SU-DHL-6 (cell line): Measurements from ENCODE around the gene ADNP.

Experiments used
- H2AFZ ChIP-seq: fragments of 200-600 bp; sonication (generic); 2 replicates; pipeline ENCODE4 v1.6.1; 2014; ENCODE audit warnings: low read depth, mild to moderate bottlenecking, moderate library complexity, mixed read lengths, antibody characterized with exemption, low read length; ENCODE audit not compliant: severe bottlenecking
- H3F3A ChIP-seq: fragments of 200-600 bp; shearing (Covaris generic); 2 replicates; pipeline ENCODE4 v1.6.0; 2016; ENCODE audit warnings: antibody characterized with exemption, mild to moderate bottlenecking; ENCODE audit not compliant: insufficient read depth
- H3K27ac ChIP-seq: fragments of 200-600 bp; sonication (generic); 2 replicates; pipeline ENCODE4 v1.5.1; 2016; ENCODE audit warnings: low read depth, mild to moderate bottlenecking, low read length, moderate library complexity, mixed read lengths
- H3K27me3 ChIP-seq: fragments of 200-600 bp; sonication (generic), shearing (Covaris generic); 2 replicates; pipeline ENCODE4 v1.6.0; 2014; ENCODE audit warnings: mild to moderate bottlenecking, low read length
- H3K36me3 ChIP-seq: fragments of 200-600 bp; sonication (generic); 2 replicates; pipeline ENCODE4 v1.6.1; 2014; ENCODE audit warnings: mild to moderate bottlenecking, low read length, mixed read lengths
- H3K4me2 ChIP-seq: fragments of 300-600, 200-600 bp; shearing (Covaris generic), sonication (generic); 2 replicates; pipeline ENCODE4 v1.6.0; 2014; ENCODE audit warnings: low read length, low read depth, mild to moderate bottlenecking; ENCODE audit not compliant: poor library complexity, severe bottlenecking
- H3K4me3 ChIP-seq: fragments of 200-600 bp; sonication (generic); 2 replicates; pipeline ENCODE4 v1.5.1; 2014; ENCODE audit warnings: antibody characterized with exemption, low read length, mild to moderate bottlenecking, mixed read lengths; ENCODE audit not compliant: insufficient read depth, poor library complexity, severe bottlenecking
- H3K79me2 ChIP-seq: fragments of 200-600 bp; sonication (generic); 2 replicates; pipeline ENCODE4 v1.6.1; 2014; ENCODE audit warnings: mild to moderate bottlenecking, low read length, moderate library complexity; ENCODE audit not compliant: insufficient read depth
- H3K9ac ChIP-seq: fragments of 200-600 bp; sonication (generic); 2 replicates; pipeline ENCODE4 v1.7.0; 2014; ENCODE audit warnings: mild to moderate bottlenecking, low read length
- H3K9me2 ChIP-seq: fragments of 200-600 bp; sonication (generic); replicated peaks from 2 replicates; pipeline ENCODE4 v1.6.1; 2014; ENCODE audit warnings: low read length; ENCODE audit not compliant: insufficient read depth
- H3K9me3 ChIP-seq: fragments of 200-600 bp; sonication (generic); 2 replicates; pipeline ENCODE4 v1.6.1; 2014; ENCODE audit warnings: low read length, mixed read lengths; ENCODE audit not compliant: insufficient read depth
- H4K20me1 ChIP-seq: fragments of 200-600 bp; sonication (generic); 2 replicates; pipeline ENCODE4 v1.6.1; 2014; ENCODE audit warnings: low read depth, mild to moderate bottlenecking, antibody characterized with exemption, low read length, moderate library complexity, mixed read lengths
- CTCF ChIP-seq: fragments of 200-600 bp; sonication (generic); IDR thresholded peaks from one replicate; pipeline ENCODE4 v1.5.1; 2017; ENCODE audit warnings: antibody characterized with exemption, mild to moderate bottlenecking, low read length, moderate library complexity; ENCODE audit not compliant: insufficient read depth, poor library complexity, severe bottlenecking
- EZH2phosphoT487 ChIP-seq: fragments of 200-600 bp; sonication (generic), shearing (Covaris generic); conservative IDR thresholded peaks from 2 replicates; pipeline ENCODE4 v1.6.1; 2018; ENCODE audit warnings: mild to moderate bottlenecking, antibody characterized with exemption, low read length, moderate library complexity, mixed read lengths

Gene ADNP

GRCh38 chr20:50844430-50845100 is 86.7 kb downstream of the ADNP start:
- Histone ChIP-seq H3K9me2 (no peaks in the 10 kb centered on the region), H4K20me1 (no peaks in the 10 kb centered on the region), H3K27me3 (no peaks in the 10 kb centered on the region), H3K9me3 (no peaks in the 10 kb centered on the region), H3K4me2 (no peak overlapping the region), H2AFZ (no peak overlapping the region), H3K27ac (no peak overlapping the region), H3K9ac (no peak overlapping the region), H3F3A (peaks cover 10% of the 10 kb centered on the region), H3K36me3 (no peaks in the 10 kb centered on the region), H3K4me3 (no peak overlapping the region), H3K79me2 (no peaks in the 10 kb centered on the region; the same call in 1 of the 2 replicates)
- TF ChIP-seq EZH2phosphoT487 = no peak
- no peak for TF ChIP-seq CTCF

- TF ChIP-seq EZH2phosphoT487 = no peak
- TF ChIP-seq CTCF = no peak
- H3F3A ChIP-seq = peaks cover 7% of the 10 kb centered on the region
- H3K79me2 ChIP-seq = no peaks in the 10 kb centered on the region; the same call in 1 of the 2 replicates
- H3K4me2 ChIP-seq = no peak overlapping the region
- H3K9me2 ChIP-seq = no peaks in the 10 kb centered on the region
- H3K27me3 ChIP-seq = no peaks in the 10 kb centered on the region
- H2AFZ ChIP-seq = no peak overlapping the region
- H4K20me1 ChIP-seq = no peaks in the 10 kb centered on the region
- H3K36me3 ChIP-seq = no peaks in the 10 kb centered on the region
- H3K9ac ChIP-seq = no peak overlapping the region
- no peaks in the 10 kb centered on the region for H3K9me3 ChIP-seq
- no peak overlapping the region for H3K4me3 ChIP-seq
- H3K27ac ChIP-seq = 0 out of 2 replicates have a peak overlapping the region, but pooled peaks have one; percentile 1
Measured at GRCh38 chr20:50843331-50844276, 87.6 kb downstream of the ADNP start.

DNA sequence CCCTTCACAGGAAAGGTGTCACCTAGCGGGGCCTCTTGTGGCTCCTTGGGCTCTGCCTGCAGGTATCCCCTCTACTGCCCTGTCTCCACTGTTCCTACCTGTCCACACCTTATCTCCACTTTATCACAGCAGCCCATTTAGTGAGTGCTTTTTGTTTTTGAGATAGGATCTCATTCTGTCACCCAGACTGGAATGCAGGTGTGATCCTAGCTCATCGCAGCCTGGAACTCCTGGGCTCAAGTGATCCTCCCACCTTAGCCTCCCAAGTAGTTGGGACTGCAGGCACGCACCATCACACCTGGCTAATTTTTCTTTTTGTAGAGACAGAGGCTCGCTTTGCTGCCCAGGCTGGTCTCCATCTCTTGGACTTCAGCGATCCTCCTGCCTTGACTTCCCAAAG is 88.4 kb downstream of the ADNP start:
- Histone ChIP-seq H3K36me3 (no peaks in the 10 kb centered on the region), H3K27ac (no peak overlapping the region), H3K9ac (no peak overlapping the region), H3K79me2 (no peaks in the 10 kb centered on the region; the same call in 1 of the 2 replicates), H2AFZ (no peak overlapping the region), H3K4me3 (no peak overlapping the region), H3F3A (no peaks in the 10 kb centered on the region; the same call in 1 of the 2 replicates), H3K4me2 (no peak overlapping the region), H3K9me2 (no peaks in the 10 kb centered on the region), H3K9me3 (no peaks in the 10 kb centered on the region), H3K27me3 (no peaks in the 10 kb centered on the region), H4K20me1 (no peaks in the 10 kb centered on the region)
- no peak for TF ChIP-seq EZH2phosphoT487
- TF ChIP-seq CTCF = no peak
